ENCODE measurements around the gene RNF225. TPM values are rescaled to one million over a fixed set of nuclear protein-coding genes. Genes with fewer than 3 reads are reported as not detected.
"Not testable (repeated sequence)": the region's sequence is repeated elsewhere in the genome, so short reads cannot be mapped to it uniquely, and the experiment has no call there.

RNF225 gene
- total RNA-seq, 1 donor from 2014 or later = not detected

GRCh38 chr19:58398545-58398944 lies 3.1 kb downstream of the RNF225 start:
- peaks cover 24 to 32% (median 31%) of the 10 kb centered on the region in 3 donors for H3K27me3 ChIP-seq (ENCODE audit: control insufficient read depth in 3 of 3, insufficient read depth in 3 of 3, low read length in 3 of 3)
- peaks cover 11 to 20% (median 17%) of the 10 kb centered on the region in 3 donors for H3K4me1 ChIP-seq (ENCODE audit: control insufficient read depth in 3 of 3, insufficient read depth in 3 of 3, low read length in 3 of 3)
- no peak overlapping the region for H3K9ac ChIP-seq (ENCODE audit: low read depth in 1 of 3, low read length in 3 of 3)
- no peak overlapping the region for H3K27ac ChIP-seq (ENCODE audit: low read depth, low read length)
- H3K36me3 ChIP-seq (ENCODE audit: control insufficient read depth in 3 of 3, insufficient read depth in 3 of 3, low read length in 3 of 3) = peaks cover 16 to 18% (median 17%) of the 10 kb centered on the region in 3 donors
- H3K4me3 ChIP-seq (ENCODE audit: low read length in 3 of 3) = no peak overlapping the region
- H3K9me3 ChIP-seq (ENCODE audit: control insufficient read depth in 3 of 3, low read length in 3 of 3) = no peaks in the 10 kb centered on the region

GRCh38 chr19:58399903-58400302 lies 4.4 kb downstream of the RNF225 start:
- Histone ChIP-seq H3K9me3 (ENCODE audit: control insufficient read depth in 3 of 3, low read length in 3 of 3) (no peaks in the 10 kb centered on the region), H3K4me1 (ENCODE audit: control insufficient read depth in 3 of 3, insufficient read depth in 3 of 3, low read length in 3 of 3) (peaks cover 11 to 20% (median 17%) of the 10 kb centered on the region in 3 donors), H3K27me3 (ENCODE audit: control insufficient read depth in 3 of 3, insufficient read depth in 3 of 3, low read length in 3 of 3) (peaks cover 24 to 32% (median 31%) of the 10 kb centered on the region in 3 donors), H3K9ac (ENCODE audit: low read depth in 1 of 3, low read length in 3 of 3) (peak overlapping the region in 1 of 3 donors; percentile 82), H3K27ac (ENCODE audit: low read depth, low read length) (no peak overlapping the region), H3K4me3 (ENCODE audit: low read length in 3 of 3) (peak overlapping the region in 1 of 3 donors; percentile 84), H3K36me3 (ENCODE audit: control insufficient read depth in 3 of 3, insufficient read depth in 3 of 3, low read length in 3 of 3) (peaks cover 3 to 4% (median 4%) of the 10 kb centered on the region in 3 donors)

GRCh38 chr19:58400316-58400915 lies 5.0 kb downstream of the RNF225 start:
- H3K9me3 ChIP-seq (ENCODE audit: control insufficient read depth in 3 of 3, low read length in 3 of 3) = no peaks in the 10 kb centered on the region
- peak overlapping the region; percentile 80 to 91 (median 84) for H3K4me3 ChIP-seq (ENCODE audit: low read length in 3 of 3)
- H3K36me3 ChIP-seq (ENCODE audit: control insufficient read depth in 3 of 3, insufficient read depth in 3 of 3, low read length in 3 of 3) = no peaks in the 10 kb centered on the region
- peak overlapping the region; percentile 70 to 83 (median 82) for H3K9ac ChIP-seq (ENCODE audit: low read depth in 1 of 3, low read length in 3 of 3)
- H3K4me1 ChIP-seq (ENCODE audit: control insufficient read depth in 3 of 3, insufficient read depth in 3 of 3, low read length in 3 of 3) = peaks cover 11 to 17% (median 16%) of the 10 kb centered on the region in 3 donors
- H3K27ac ChIP-seq (ENCODE audit: low read depth, low read length) = no peak overlapping the region
- peaks cover 21 to 32% (median 30%) of the 10 kb centered on the region in 3 donors for H3K27me3 ChIP-seq (ENCODE audit: control insufficient read depth in 3 of 3, insufficient read depth in 3 of 3, low read length in 3 of 3)

GRCh38 chr19:58400916-58401839 lies 5.7 kb downstream of the RNF225 start:
- Histone ChIP-seq H3K4me3 (ENCODE audit: low read length in 3 of 3) (peak overlapping the region; percentile 80 to 91 (median 84)), H3K4me1 (ENCODE audit: control insufficient read depth in 3 of 3, insufficient read depth in 3 of 3, low read length in 3 of 3) (peaks cover 11 to 16% (median 15%) of the 10 kb centered on the region in 3 donors), H3K27ac (ENCODE audit: low read depth, low read length) (no peak overlapping the region)

GRCh38 chr19:58401840-58402421 lies 6.5 kb downstream of the RNF225 start:
- Histone ChIP-seq H3K9me3 (ENCODE audit: control insufficient read depth in 3 of 3, low read length in 3 of 3) (no peaks in the 10 kb centered on the region), H3K36me3 (ENCODE audit: control insufficient read depth in 3 of 3, insufficient read depth in 3 of 3, low read length in 3 of 3) (peaks cover 0 to 3% (median 0%) of the 10 kb centered on the region in 3 donors), H3K4me3 (ENCODE audit: low read length in 3 of 3) (peak overlapping the region in 1 of 3 donors; percentile 71), H3K4me1 (ENCODE audit: control insufficient read depth in 3 of 3, insufficient read depth in 3 of 3, low read length in 3 of 3) (peaks cover 12 to 22% (median 16%) of the 10 kb centered on the region in 3 donors), H3K9ac (ENCODE audit: low read depth in 1 of 3, low read length in 3 of 3) (no peak overlapping the region), H3K27me3 (ENCODE audit: control insufficient read depth in 3 of 3, insufficient read depth in 3 of 3, low read length in 3 of 3) (peaks cover 10 to 24% (median 17%) of the 10 kb centered on the region in 3 donors), H3K27ac (ENCODE audit: low read depth, low read length) (no peak overlapping the region)

More at GRCh38 chr19:58400916-58401839, 5.7 kb downstream of the RNF225 start:
- no peaks in the 10 kb centered on the region for H3K36me3 ChIP-seq (ENCODE audit: control insufficient read depth in 3 of 3, insufficient read depth in 3 of 3, low read length in 3 of 3)
- peaks cover 15 to 25% (median 22%) of the 10 kb centered on the region in 3 donors for H3K27me3 ChIP-seq (ENCODE audit: control insufficient read depth in 3 of 3, insufficient read depth in 3 of 3, low read length in 3 of 3)
- no peaks in the 10 kb centered on the region for H3K9me3 ChIP-seq (ENCODE audit: control insufficient read depth in 3 of 3, low read length in 3 of 3)
- peak overlapping the region; percentile 70 to 83 (median 82) for H3K9ac ChIP-seq (ENCODE audit: low read depth in 1 of 3, low read length in 3 of 3)

GRCh38 chr19:58403920-58404478 lies 8.5 kb downstream of the RNF225 start:
- H3K36me3 ChIP-seq (ENCODE audit: control insufficient read depth in 3 of 3, insufficient read depth in 3 of 3, low read length in 3 of 3); H3K27ac ChIP-seq (ENCODE audit: low read depth, low read length); H3K27me3 ChIP-seq (ENCODE audit: control insufficient read depth in 3 of 3, insufficient read depth in 3 of 3, low read length in 3 of 3); H3K4me3 ChIP-seq (ENCODE audit: low read length in 3 of 3); H3K9ac ChIP-seq (ENCODE audit: low read depth in 1 of 3, low read length in 3 of 3); H3K9me3 ChIP-seq (ENCODE audit: control insufficient read depth in 3 of 3, low read length in 3 of 3): not testable (repeated sequence)
- peaks cover 23 to 41% (median 26%) of the 10 kb centered on the region in 3 donors for H3K4me1 ChIP-seq (ENCODE audit: control insufficient read depth in 3 of 3, insufficient read depth in 3 of 3, low read length in 3 of 3)

- peak overlapping the region in 2 of 3 donors; percentile 96 for H3K9ac ChIP-seq (ENCODE audit: low read depth in 1 of 3, low read length in 3 of 3)
- H3K9me3 ChIP-seq (ENCODE audit: control insufficient read depth in 3 of 3, low read length in 3 of 3) = no peaks in the 10 kb centered on the region
- peaks cover 0 to 3% (median 0%) of the 10 kb centered on the region in 3 donors for H3K36me3 ChIP-seq (ENCODE audit: control insufficient read depth in 3 of 3, insufficient read depth in 3 of 3, low read length in 3 of 3)
- peaks cover 24 to 39% (median 25%) of the 10 kb centered on the region in 3 donors for H3K4me1 ChIP-seq (ENCODE audit: control insufficient read depth in 3 of 3, insufficient read depth in 3 of 3, low read length in 3 of 3)
- peak overlapping the region; percentile 89 to 98 (median 96) for H3K4me3 ChIP-seq (ENCODE audit: low read length in 3 of 3)
- H3K27ac ChIP-seq (ENCODE audit: low read depth, low read length) = no peak overlapping the region
- no peaks in the 10 kb centered on the region for H3K27me3 ChIP-seq (ENCODE audit: control insufficient read depth in 3 of 3, insufficient read depth in 3 of 3, low read length in 3 of 3)
These were observed 11.6 kb downstream of the RNF225 start for GRCh38 chr19:58406818-58407657.

- Histone ChIP-seq H3K9ac (ENCODE audit: low read depth in 1 of 3, low read length in 3 of 3) (peak overlapping the region; percentile 91 to 96 (median 96)), H3K4me1 (ENCODE audit: control insufficient read depth in 3 of 3, insufficient read depth in 3 of 3, low read length in 3 of 3) (peaks cover 23 to 38% (median 25%) of the 10 kb centered on the region in 3 donors), H3K27ac (ENCODE audit: low read depth, low read length) (peak overlapping the region; percentile 91), H3K9me3 (ENCODE audit: control insufficient read depth in 3 of 3, low read length in 3 of 3) (no peaks in the 10 kb centered on the region), H3K4me3 (ENCODE audit: low read length in 3 of 3) (peak overlapping the region; percentile 89 to 98 (median 96)), H3K36me3 (ENCODE audit: control insufficient read depth in 3 of 3, insufficient read depth in 3 of 3, low read length in 3 of 3) (peaks cover 0 to 3% (median 0%) of the 10 kb centered on the region in 3 donors), H3K27me3 (ENCODE audit: control insufficient read depth in 3 of 3, insufficient read depth in 3 of 3, low read length in 3 of 3) (no peaks in the 10 kb centered on the region)
These were observed 12.2 kb downstream of the RNF225 start for GRCh38 chr19:58407658-58408151.

Data from skeletal muscle tissue (tissue), 4 donors.